GM21447 (cell line): ENCODE data around the gene MORN1.

Experiments
- ATAC-seq: cut with Tn5 transposase; IDR thresholded peaks from one replicate; pipeline ENCODE4 v1.9.1; 2021; ENCODE audit not compliant: unreplicated experiment

Gene MORN1

DNA sequence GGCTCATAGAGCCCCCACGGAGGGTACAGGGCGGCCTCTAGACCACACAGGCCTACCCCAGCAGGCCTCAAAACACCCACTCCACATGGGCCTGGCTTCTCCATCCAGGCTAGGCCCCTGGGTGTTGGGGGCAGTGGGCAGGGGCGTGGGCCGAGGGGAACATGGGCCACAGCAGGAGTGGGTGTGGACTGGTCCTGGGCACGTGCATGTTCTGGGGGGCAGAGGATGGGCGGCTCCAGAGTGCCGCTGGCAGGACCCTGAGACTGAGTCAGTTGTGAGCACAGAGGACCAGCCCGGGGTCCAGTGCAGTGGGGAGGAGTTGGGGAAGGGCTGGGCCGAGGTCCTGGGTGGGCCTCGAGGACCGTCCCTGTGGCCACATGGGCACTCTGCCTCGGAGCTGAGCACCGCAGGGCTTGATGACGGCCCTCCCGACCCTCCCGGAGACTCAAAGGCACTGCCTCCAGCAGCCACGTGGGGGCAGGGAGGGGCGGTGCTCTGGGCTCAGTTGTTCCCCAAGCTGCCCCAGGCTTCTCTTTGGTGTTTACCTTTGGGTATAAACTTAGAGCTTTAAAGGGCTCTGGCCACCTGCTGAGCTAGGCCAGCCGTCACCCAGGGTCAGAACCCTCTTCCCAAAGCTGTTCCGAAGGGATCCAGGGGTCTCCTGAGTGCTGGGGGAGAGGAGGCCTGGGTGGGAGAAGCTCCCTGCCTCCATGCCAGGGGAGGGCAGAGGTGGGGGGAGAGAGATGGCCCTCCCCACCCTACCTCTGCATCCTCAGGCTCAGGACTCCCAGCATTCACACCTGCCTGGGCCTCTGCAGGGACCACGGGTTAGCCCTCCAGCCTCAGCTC is 79.9 kb downstream of the MORN1 start:
- no peak for ATAC-seq

- ATAC-seq = no peak
These were observed 80.8 kb downstream of the MORN1 start for GRCh38 chr1:2310332-2311183.

- ATAC-seq = no peak
These were observed 82.5 kb downstream of the MORN1 start for GRCh38 chr1:2308844-2309243.

DNA sequence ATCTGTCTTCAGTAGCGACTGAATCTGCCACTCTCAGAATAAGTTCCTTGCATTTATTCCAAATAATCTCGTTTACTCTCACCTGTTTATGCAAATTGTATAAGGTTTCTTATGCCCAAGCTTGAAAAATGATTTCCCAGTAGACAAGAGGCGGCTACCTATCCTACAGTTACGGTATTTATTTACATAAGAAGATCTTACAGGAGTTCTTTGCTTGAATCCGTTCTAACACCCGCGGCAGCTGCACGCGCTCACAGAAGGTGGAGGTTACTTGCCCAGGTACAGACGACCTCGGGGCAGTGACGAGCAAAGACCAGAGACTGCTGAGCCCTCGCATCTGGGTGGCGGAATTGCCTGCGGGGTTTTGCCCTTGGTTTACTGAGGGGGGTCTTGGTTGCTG is 83.4 kb downstream of the MORN1 start:
- no peak for ATAC-seq

- ATAC-seq = no peak
These were observed 84.2 kb downstream of the MORN1 start for GRCh38 chr1:2307064-2307605.

DNA sequence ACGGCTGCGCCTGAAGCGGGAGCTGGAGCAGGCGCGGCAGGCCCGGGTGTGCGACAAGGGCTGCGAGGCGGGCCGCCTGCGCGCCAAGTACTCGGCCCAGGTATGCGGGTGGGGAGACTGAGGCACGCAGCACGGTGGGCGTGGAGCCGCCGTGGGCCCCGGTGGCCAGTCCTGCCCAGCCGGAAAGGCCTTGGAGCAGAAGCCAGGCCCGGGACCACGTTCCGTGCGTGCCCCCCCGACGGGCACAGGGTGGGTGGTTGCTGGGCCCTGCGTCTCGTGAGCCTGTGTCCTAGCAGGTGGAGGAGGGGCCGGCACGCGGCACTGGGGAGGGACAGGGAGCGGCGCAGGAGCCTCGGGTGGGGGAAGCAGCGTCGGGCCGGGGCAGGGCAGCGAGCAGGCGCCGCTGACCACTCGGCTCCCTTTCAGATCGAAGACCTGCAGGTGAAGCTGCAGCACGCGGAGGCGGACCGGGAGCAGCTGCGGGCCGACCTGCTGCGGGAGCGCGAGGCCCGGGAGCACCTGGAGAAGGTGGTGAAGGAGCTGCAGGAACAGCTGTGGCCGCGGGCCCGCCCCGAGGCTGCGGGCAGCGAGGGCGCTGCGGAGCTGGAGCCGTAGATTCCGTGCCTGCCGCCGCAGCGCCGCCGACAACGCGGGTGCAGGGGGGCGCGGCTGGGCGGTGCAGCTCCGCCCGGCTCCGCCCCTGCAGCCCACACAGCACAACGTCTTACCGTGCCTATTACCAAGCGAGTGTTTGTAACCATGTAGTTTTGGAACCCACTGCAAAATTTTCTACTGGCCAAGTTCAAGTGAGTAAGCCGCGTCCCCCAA is 85.0 kb downstream of the MORN1 start:
- no peak for ATAC-seq

- no peak for ATAC-seq
These were observed 86.3 kb downstream of the MORN1 start for GRCh38 chr1:2304921-2305681.

GRCh38 chr1:2304282-2304681 is 87.1 kb downstream of the MORN1 start:
- ATAC-seq = no peak

DNA sequence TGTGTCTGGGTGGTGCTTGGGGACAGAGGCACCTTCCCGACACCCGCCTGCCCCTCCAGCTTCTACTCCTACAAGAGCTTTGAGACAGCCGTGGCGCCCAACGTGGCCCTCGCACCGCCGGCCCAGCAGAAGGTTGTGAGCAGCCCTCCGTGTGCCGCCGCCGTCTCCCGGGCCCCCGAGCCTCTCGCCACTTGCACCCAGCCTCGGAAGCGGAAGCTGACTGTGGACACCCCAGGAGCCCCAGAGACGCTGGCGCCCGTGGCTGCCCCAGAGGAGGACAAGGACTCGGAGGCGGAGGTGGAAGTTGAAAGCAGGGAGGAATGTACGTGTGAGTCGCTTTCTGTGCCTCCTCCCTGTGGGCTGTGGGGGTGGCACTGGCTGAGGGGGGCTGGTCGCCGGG is 87.6 kb downstream of the MORN1 start:
- no peak for ATAC-seq

- no peak for ATAC-seq
These were observed 88.2 kb downstream of the MORN1 start for GRCh38 chr1:2303016-2303775.

DNA sequence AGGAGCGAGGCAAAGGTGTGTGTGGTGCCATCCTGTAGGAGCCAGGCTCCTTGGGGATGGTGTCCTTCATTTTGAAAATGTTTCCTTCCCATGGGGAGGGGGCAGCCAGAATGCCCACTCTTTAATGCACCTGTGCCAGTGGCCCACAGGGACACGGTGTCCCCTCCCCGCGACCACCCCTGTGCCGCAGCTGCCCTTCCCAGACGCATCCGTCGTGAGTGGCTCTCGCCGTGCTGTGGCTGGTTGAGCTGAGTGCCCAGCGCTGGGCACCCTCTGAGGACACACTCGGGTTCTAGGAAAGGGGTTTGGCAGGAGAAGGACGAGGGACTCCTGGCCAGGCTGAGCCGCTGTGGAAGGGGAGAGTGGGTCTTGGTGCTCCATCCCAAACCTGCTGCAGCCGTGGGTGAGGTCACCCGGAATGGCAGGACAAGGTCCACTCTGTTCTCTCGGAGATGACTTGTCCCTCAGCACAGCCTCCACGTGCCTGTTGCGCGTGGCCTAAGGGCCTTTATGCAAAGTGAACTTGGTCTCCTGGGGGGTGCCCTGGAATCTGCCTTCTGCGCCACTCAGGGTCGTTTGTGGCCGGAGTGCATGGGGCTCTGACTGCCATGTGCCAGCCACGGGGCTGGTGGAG is 88.9 kb downstream of the MORN1 start:
- no peak for ATAC-seq

GRCh38 chr1:2301607-2302291 is 89.6 kb downstream of the MORN1 start:
- ATAC-seq = no peak

DNA sequence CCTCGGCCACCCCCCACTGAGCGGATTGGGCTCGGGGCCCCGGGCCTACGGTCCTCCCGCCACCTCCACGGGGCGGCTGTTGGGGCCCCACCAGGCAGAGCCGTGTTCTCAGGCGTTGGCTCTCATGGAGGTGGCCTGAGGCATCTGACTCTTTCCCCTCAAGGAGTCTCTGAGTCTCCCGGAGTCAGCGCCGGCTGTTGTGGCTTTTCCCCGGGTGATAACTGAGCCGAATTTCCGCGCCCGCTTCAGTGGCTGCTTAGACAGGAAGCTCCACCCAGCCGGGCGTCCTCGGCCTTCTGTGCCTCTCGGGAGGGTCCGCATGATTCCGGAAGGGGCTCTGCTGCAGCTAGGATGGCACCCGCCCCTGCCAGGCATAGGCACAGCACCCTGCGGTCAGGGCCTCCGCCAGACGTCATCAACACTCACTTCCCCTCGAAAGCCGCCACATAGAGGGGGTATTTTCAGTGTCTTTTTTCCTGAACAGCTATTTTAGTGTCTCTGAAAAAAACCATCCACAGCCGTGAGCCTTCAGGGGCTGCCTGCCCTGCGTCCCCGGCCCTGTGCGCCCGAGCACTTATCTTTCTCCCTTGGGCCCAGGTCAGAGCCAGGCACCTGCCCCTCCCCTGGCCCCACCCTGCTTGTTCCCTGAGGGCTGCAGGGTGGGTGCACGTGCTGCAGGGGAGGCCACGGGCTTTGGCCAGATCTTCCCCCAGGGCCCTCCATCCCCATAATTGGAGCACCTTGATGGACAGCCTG is 90.3 kb downstream of the MORN1 start:
- ATAC-seq = peak; percentile 59

DNA sequence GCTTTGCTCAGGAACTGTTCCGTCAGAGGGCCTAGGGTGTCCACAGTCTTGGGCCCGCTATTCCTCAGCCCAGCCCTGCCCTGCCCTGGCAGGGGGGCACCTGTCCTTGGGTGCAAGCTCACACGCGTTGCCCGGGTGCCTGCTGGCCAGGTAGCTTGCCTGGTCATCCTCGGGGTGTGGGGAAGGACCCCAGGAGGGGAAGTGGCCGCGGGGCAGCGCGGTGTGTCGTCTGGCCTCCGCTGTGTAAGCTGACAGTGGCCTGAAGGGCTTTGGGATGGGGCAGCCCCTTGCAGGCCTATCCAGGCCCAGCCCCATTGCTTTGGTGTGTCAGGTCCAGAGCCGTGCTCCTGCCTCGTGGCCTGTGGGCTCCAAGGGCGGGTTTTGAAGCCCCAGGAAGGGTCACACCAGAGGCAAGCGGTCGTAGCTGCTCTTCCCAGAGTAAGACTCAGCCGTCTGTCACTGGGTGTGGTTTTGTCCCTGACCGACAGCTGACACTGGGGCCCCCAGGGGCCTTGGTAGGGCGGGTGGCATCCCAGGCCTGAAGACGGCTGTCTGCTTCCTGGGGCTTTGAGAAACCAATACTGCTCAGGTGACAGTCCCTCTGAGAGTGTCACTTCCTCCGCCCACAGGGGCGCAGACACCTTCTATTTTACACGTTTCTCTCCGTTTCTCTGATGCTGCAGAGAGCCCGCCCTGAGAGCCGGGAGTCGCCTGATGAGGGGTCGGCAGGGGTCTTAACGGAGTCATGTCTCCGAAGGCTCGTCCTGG is 91.2 kb downstream of the MORN1 start:
- peak; percentile 80 for ATAC-seq

- no peak for ATAC-seq
These were observed 92.2 kb downstream of the MORN1 start for GRCh38 chr1:2299131-2299627.

DNA sequence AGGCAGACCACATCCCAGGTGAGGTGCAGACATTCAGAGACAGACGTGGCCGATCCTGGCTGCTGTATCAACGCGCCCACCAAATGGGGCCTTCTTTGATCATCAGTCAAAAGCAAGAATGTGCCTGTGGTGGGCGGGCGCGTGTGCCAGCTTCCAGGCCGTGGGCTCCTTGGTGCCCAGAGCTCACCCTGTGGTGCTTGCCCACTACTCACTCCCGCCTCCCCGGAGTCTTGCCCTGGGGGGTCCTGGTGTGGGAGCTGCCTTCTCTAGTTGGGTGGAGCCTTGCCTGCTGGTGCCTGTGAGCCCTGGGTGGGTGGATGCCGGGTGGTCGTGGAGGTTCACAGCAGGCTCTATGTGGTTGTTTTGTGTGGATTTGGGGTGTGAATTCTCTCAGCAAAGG is 92.7 kb downstream of the MORN1 start:
- ATAC-seq = no peak
